Ascending aorta (tissue), 2 donors: ENCODE measurements around the gene ZNF365. TPM values are rescaled to one million over a fixed set of nuclear protein-coding genes. Genes with fewer than 3 reads are reported as not detected.

Experiments used
- DNase-seq, 2 donors: peaks; one replicate each; pipeline ENCODE4 v3.0.0-alpha.2; 2019; ENCODE audit warnings: low spot score in 2 of 2
- H3K27ac ChIP-seq, 2 donors: fragments of 200-600 bp; sonication (generic); one replicate each; pipeline ENCODE4 v1.5.1; 2016 to 2017; ENCODE audit warnings: mild to moderate bottlenecking in 1 of 2
- H3K27me3 ChIP-seq: fragments of 200-600 bp; sonication (generic); one replicate; pipeline ENCODE4 v1.5.1; 2017
- H3K36me3 ChIP-seq, 2 donors: fragments of 200-600 bp; sonication (generic); one replicate each; pipeline ENCODE4 v1.5.1; 2016
- H3K4me1 ChIP-seq, 2 donors: fragments of 200-600 bp; sonication (generic); one replicate each; pipeline ENCODE4 v1.5.1; 2016 to 2017; ENCODE audit warnings: mild to moderate bottlenecking in 1 of 2
- H3K4me3 ChIP-seq, 2 donors: fragments of 200-600 bp; sonication (generic); one replicate each; pipeline ENCODE4 v1.5.1; 2016 to 2017; ENCODE audit warnings: mild to moderate bottlenecking in 1 of 2
- H3K9me3 ChIP-seq, 2 donors: fragments of 200-600 bp; sonication (generic); one replicate each; pipeline ENCODE4 v1.5.1; 2016
- CTCF ChIP-seq, 3 experiments: fragments of 200-600 bp in 2 of 3; fragments of 450-650 bp in 1 of 3; sonication (generic) in 2 of 3; IDR thresholded peaks; one replicate each; pipeline ENCODE4 v1.5.1; 2016 to 2019; ENCODE audit warnings: antibody characterized with exemption in 3 of 3, mild to moderate bottlenecking in 1 of 3, moderate library complexity in 1 of 3
- intact Hi-C: fragments of 100-400 bp; cut with DNase I; formaldehyde crosslinking; loops from one replicate; pipeline ENCODE4 v1.15.1; 2023
- total RNA-seq: library from RNA; depleted of rRNA; stranded (reverse); fragments of >200 nt; gene quantifications from one replicate; pipeline ENCODE4 v1.1.0, GENCODE V29; 2016

Gene ZNF365
- total RNA-seq, 1 donor from 2014 or later = not detected

- TF ChIP-seq CTCF (IDR thresholded peaks at IDR 0.05) = no peak
- H3K9me3 ChIP-seq = no peaks in the 10 kb centered on the region
- intact Hi-C loops = no loop called here
- no peak overlapping the region for H3K27ac ChIP-seq
- H3K4me3 ChIP-seq = no peak overlapping the region
- H3K4me1 ChIP-seq = no peaks in the 10 kb centered on the region
- no peaks in the 10 kb centered on the region for H3K27me3 ChIP-seq
- H3K36me3 ChIP-seq = no peaks in the 10 kb centered on the region
- DNase-seq = no peak
Measured at GRCh38 chr10:62413048-62413447, 38.9 kb downstream of the ZNF365 start.

- Histone ChIP-seq H3K4me3 (no peak overlapping the region), H3K27ac (no peak overlapping the region), H3K4me1 (no peaks in the 10 kb centered on the region), H3K9me3 (no peaks in the 10 kb centered on the region), H3K27me3 (no peaks in the 10 kb centered on the region), H3K36me3 (no peaks in the 10 kb centered on the region)
- DNase-seq = no peak
- TF ChIP-seq CTCF (IDR thresholded peaks at IDR 0.05) = no peak
- intact Hi-C loops = no loop called here
Measured at GRCh38 chr10:62413652-62414051, 39.5 kb downstream of the ZNF365 start.

- no peaks in the 10 kb centered on the region for H3K36me3 ChIP-seq
- no peaks in the 10 kb centered on the region for H3K4me1 ChIP-seq
- H3K27ac ChIP-seq = no peak overlapping the region
- no peak overlapping the region for H3K4me3 ChIP-seq
- TF ChIP-seq CTCF (IDR thresholded peaks at IDR 0.05) = no peak
- no peaks in the 10 kb centered on the region for H3K27me3 ChIP-seq
- no peak for DNase-seq
- no peaks in the 10 kb centered on the region for H3K9me3 ChIP-seq
- intact Hi-C loops = no loop called here
Measured at GRCh38 chr10:62414359-62414758, 40.2 kb downstream of the ZNF365 start.

- intact Hi-C loops = no loop called here
- no peak for DNase-seq
- H3K27ac ChIP-seq = no peak overlapping the region
- H3K9me3 ChIP-seq = no peaks in the 10 kb centered on the region
- no peaks in the 10 kb centered on the region for H3K4me1 ChIP-seq
- no peak for TF ChIP-seq CTCF (IDR thresholded peaks at IDR 0.05)
- no peak overlapping the region for H3K4me3 ChIP-seq
- H3K36me3 ChIP-seq = no peaks in the 10 kb centered on the region
- no peaks in the 10 kb centered on the region for H3K27me3 ChIP-seq
Measured at GRCh38 chr10:62422068-62422590, 48.0 kb downstream of the ZNF365 start.

- H3K9me3 ChIP-seq = no peaks in the 10 kb centered on the region
- intact Hi-C loops = no loop called here
Measured at GRCh38 chr10:62424026-62424425, 49.9 kb downstream of the ZNF365 start.

More at GRCh38 chr10:62424026-62424425, 49.9 kb downstream of the ZNF365 start:
- Histone ChIP-seq H3K4me1 (no peaks in the 10 kb centered on the region), H3K36me3 (no peaks in the 10 kb centered on the region), H3K27ac (no peak overlapping the region), H3K4me3 (no peak overlapping the region), H3K27me3 (no peaks in the 10 kb centered on the region)
- DNase-seq = no peak
- TF ChIP-seq CTCF (IDR thresholded peaks at IDR 0.05) = no peak
